Uterus (tissue), 4 donors: ENCODE measurements around the gene SGCA. TPM values are rescaled to one million over a fixed set of nuclear protein-coding genes. Genes with fewer than 3 reads are reported as not detected.
A peak's percentile ranks its signal among the peaks of the same experiment; 100 is the strongest.

Experiments used
- DNase-seq, 2 donors: peaks; one replicate each; pipeline ENCODE4 v3.0.0-alpha.2; 2019 to 2020
- H3K27ac ChIP-seq, 2 donors: fragments of 200-600 bp; sonication (generic); 1 replicate in 1 of 2; 2 replicates in 1 of 2; pipeline ENCODE4 v1.5.1; 2016 to 2018
- H3K27me3 ChIP-seq, 2 donors: fragments of 200-600 bp; sonication (generic); one replicate each; pipeline ENCODE4 v1.5.1; 2018 to 2019; ENCODE audit warnings: control low read depth in 1 of 2
- H3K36me3 ChIP-seq, 2 donors: fragments of 200-600 bp; sonication (generic); one replicate each; pipeline ENCODE4 v1.5.1; 2019; ENCODE audit warnings: control low read depth in 1 of 2
- H3K4me1 ChIP-seq, 2 donors: fragments of 200-600 bp; sonication (generic); one replicate each; pipeline ENCODE4 v1.5.1; 2018 to 2019; ENCODE audit warnings: control low read depth in 1 of 2
- H3K4me3 ChIP-seq, 2 donors: fragments of 200-600 bp; sonication (generic); 1 replicate in 1 of 2; 2 replicates in 1 of 2; pipeline ENCODE4 v1.5.1; 2018 to 2019; ENCODE audit warnings: mild to moderate bottlenecking in 1 of 2
- H3K9me3 ChIP-seq, 2 donors: fragments of 200-600 bp; sonication (generic); one replicate each; pipeline ENCODE4 v1.5.1; 2019; ENCODE audit warnings: control low read depth in 1 of 2
- POLR2A ChIP-seq, 2 donors: fragments of 450-650 bp; IDR thresholded peaks; one replicate each; pipeline ENCODE4 v1.6.1; 2016; ENCODE audit warnings: antibody characterized with exemption in 2 of 2, mild to moderate bottlenecking in 1 of 2, moderate library complexity in 1 of 2
- intact Hi-C: fragments of 100-400 bp; cut with DNase I; formaldehyde crosslinking; loops from one replicate; pipeline ENCODE4 v1.15.1; 2023; ENCODE audit warnings: low total_unique reads
- total RNA-seq, 4 donors: library from RNA; depleted of rRNA in 3 of 4; stranded (reverse); fragments of >200 nt in 3 of 4; gene quantifications; one replicate each; pipeline versions ENCODE4 v1.1.0 to v1.2.4, GENCODE V29; 2014 to 2023
- TF ChIP-seq, protein P1 (sequence below), 4 experiments: fragments of 200-600 bp in 2 of 4; fragments of 450-650 bp in 2 of 4; sonication (generic) in 2 of 4; IDR thresholded peaks; one replicate each; pipeline ENCODE4 v1.5.1; 2016 to 2019; ENCODE audit warnings: antibody characterized with exemption in 4 of 4, mild to moderate bottlenecking in 2 of 4, moderate library complexity in 1 of 4
- donor health status: DM: yes; HTN: yes; CAD: no.

SGCA gene
- total RNA-seq, 4 donors from 2014 or later = 0.90 to 119 (median 19.6) TPM; not detected in 1

- peak in 1 of 2 donors; percentile 52 for DNase-seq
- H3K4me1 ChIP-seq = peaks cover 0 to 23% of the 10 kb centered on the region in 2 donors
- no peaks in the 10 kb centered on the region for H3K9me3 ChIP-seq
- intact Hi-C loops = no loop called here
- TF ChIP-seq, protein P1, sequence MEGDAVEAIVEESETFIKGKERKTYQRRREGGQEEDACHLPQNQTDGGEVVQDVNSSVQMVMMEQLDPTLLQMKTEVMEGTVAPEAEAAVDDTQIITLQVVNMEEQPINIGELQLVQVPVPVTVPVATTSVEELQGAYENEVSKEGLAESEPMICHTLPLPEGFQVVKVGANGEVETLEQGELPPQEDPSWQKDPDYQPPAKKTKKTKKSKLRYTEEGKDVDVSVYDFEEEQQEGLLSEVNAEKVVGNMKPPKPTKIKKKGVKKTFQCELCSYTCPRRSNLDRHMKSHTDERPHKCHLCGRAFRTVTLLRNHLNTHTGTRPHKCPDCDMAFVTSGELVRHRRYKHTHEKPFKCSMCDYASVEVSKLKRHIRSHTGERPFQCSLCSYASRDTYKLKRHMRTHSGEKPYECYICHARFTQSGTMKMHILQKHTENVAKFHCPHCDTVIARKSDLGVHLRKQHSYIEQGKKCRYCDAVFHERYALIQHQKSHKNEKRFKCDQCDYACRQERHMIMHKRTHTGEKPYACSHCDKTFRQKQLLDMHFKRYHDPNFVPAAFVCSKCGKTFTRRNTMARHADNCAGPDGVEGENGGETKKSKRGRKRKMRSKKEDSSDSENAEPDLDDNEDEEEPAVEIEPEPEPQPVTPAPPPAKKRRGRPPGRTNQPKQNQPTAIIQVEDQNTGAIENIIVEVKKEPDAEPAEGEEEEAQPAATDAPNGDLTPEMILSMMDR (IDR thresholded peaks at IDR 0.05) = peak in 2 of 4 experiments; percentile 28 to 41
- no peak for TF ChIP-seq POLR2A (IDR thresholded peaks at IDR 0.05)
- H3K27ac ChIP-seq = peak overlapping the region; percentile 93 to 94
- peak overlapping the region; percentile 48 to 91 for H3K4me3 ChIP-seq
- no peaks in the 10 kb centered on the region for H3K36me3 ChIP-seq
- no peaks in the 10 kb centered on the region for H3K27me3 ChIP-seq
These were observed 16.1 kb upstream of the SGCA start for GRCh38 chr17:50149417-50150353.

- Histone ChIP-seq H3K4me3 (peak within 1 kb of the TSS; percentile 48 to 91), H3K9me3 (no peaks in the 10 kb centered on the region), H3K27me3 (no peaks in the 10 kb centered on the region), H3K4me1 (peaks cover 3 to 23% of the 10 kb centered on the region in 2 donors), H3K36me3 (no peaks in the 10 kb centered on the region), H3K27ac (peak within 1 kb of the TSS; percentile 93 to 94)
- intact Hi-C loops = no loop called here
- peak in 1 of 2 donors; percentile 48 for DNase-seq
- TF ChIP-seq, protein P1 (IDR thresholded peaks at IDR 0.05) = no peak
- TF ChIP-seq POLR2A (IDR thresholded peaks at IDR 0.05) = no peak
These were observed 15.3 kb upstream of the SGCA start, which contains the start of gene PPP1R9B for GRCh38 chr17:50150354-50151040. PPP1R9B (minus strand) TSS chr17:50150677; CDS start chr17:50150513, 164 bp downstream.

DNA sequence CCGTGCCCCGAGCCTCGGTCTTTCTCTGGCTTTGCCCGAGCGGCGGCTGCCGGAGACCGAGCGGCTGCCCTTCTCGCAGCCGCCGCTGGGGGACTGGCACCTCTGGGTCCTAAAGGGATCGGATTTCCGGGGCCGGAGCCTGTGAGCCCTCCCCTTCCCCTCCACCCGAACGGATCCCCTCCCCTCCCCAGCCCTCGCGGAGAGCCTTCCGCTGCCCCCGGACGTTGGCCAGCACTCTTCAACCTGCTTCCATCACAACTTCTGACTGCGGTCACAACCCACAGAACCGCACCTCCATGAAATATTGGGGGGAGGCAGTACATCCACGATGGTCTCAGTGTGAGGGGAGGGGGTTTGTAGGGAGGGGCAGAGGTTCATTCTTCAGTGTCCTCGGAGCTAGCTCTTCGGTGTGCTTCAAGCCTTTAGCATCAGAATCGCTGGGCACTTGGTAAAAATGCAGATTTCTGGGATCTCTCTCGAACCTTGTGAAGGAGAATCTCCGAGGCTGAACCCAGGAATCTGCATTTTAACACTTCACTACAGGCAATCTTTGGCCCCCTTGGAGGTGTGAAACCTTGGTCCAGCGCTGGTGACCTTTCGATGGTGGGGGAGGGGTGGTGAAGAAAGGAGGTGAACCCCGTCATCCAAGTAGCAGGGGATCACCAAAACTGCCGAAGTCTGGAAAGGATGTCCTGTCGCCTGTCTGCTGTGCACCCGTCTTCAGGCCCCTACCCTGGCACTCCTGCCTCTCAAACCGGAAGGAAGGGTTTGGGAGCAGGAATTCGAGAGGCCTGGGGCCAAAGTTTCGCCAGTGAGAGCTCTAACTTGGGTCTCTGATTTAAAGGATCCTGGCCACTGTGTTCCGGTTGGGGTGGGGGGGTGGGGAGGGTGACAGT, 14.5 kb upstream of the SGCA start:
- peak; percentile 90 to 91 for DNase-seq
- Histone ChIP-seq H3K4me1 (peaks cover 6 to 17% of the 10 kb centered on the region in 2 donors), H3K27me3 (no peaks in the 10 kb centered on the region), H3K27ac (peak overlapping the region; percentile 93 to 94), H3K36me3 (no peaks in the 10 kb centered on the region), H3K9me3 (no peaks in the 10 kb centered on the region), H3K4me3 (peak overlapping the region; percentile 48 to 91)
- TF ChIP-seq, protein P1 (IDR thresholded peaks at IDR 0.05) = peak; percentile 47 to 87 (median 68)
- peak; percentile 31 to 42 for TF ChIP-seq POLR2A (IDR thresholded peaks at IDR 0.05)
- intact Hi-C loops = no loop called here

DNA sequence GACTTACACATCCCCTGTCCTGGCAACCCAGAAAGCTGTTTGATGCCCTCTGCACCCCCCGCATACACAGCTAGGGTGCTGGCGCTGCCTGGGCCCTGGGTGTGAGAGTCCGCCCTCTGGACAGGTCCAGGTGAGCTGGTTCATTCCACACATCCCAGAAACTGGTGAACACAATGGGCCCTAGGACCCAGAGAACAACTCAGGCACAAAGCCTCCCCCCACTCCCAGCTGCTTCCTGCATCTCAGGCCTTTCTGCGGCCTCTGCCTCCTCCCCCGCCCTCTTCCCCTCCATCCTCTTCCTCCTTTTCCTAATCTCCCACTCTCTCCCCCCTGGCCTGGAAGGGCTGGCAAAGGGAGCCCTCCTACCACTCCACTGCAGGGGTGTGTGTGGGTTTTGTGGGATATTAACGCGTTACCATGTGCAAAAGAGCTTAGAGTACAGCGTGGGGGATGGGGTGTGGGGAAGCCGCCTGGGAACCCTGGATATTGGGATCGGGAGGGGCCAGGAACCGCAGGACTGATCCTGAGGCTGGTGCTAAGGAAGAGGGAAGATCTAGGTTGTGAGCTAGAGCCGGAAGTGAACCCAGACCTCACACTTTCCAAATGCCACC, 13.8 kb upstream of the SGCA start:
- peaks cover 6 to 9% of the 10 kb centered on the region in 2 donors for H3K4me1 ChIP-seq
- H3K27me3 ChIP-seq = no peaks in the 10 kb centered on the region
- H3K4me3 ChIP-seq = peak overlapping the region; percentile 48 to 91
- peak overlapping the region; percentile 93 to 94 for H3K27ac ChIP-seq
- peak; percentile 82 to 90 for DNase-seq
- intact Hi-C loops = no loop called here
- TF ChIP-seq, protein P1 (IDR thresholded peaks at IDR 0.05) = peak in 2 of 4 experiments; percentile 34 to 37
- no peak for TF ChIP-seq POLR2A (IDR thresholded peaks at IDR 0.05)
- no peaks in the 10 kb centered on the region for H3K36me3 ChIP-seq
- H3K9me3 ChIP-seq = no peaks in the 10 kb centered on the region
